Limb (tissue), 2 donors: ENCODE results near the gene TMBIM4.

Experiments used
- DNase-seq, 2 donors: peaks; one replicate each; pipeline ENCODE4 v3.0.0-alpha.2; 2016; ENCODE audit errors: extremely low spot score in 2 of 2

Gene TMBIM4

GRCh38 chr12:66141299-66141698 lies 28.5 kb downstream of the TMBIM4 start:
- no peak for DNase-seq

- no peak for DNase-seq
These were observed 29.1 kb downstream of the TMBIM4 start for GRCh38 chr12:66140731-66141130.

GRCh38 chr12:66139328-66139727 lies 30.5 kb downstream of the TMBIM4 start:
- DNase-seq: no peak

- no peak for DNase-seq
These were observed 31.9 kb downstream of the TMBIM4 start for GRCh38 chr12:66137937-66138336.

- no peak for DNase-seq
These were observed 37.4 kb downstream of the TMBIM4 start for GRCh38 chr12:66132408-66132807.

GRCh38 chr12:66131067-66131688 lies 38.6 kb downstream of the TMBIM4 start:
- no peak for DNase-seq

- DNase-seq: peak; percentile 88 to 92
These were observed 39.3 kb downstream of the TMBIM4 start, which contains the start of gene LLPH for GRCh38 chr12:66130267-66131066. Gene LLPH (minus strand): TSS chr12:66130750. CDS start chr12:66129106, 1,644 bp downstream.

- DNase-seq: no peak
These were observed 39.9 kb downstream of the TMBIM4 start for GRCh38 chr12:66129934-66130266.

- DNase-seq: no peak
These were observed 42.1 kb downstream of the TMBIM4 start for GRCh38 chr12:66127650-66128049.

- no peak for DNase-seq
These were observed 49.3 kb downstream of the TMBIM4 start for GRCh38 chr12:66120477-66120876.

GRCh38 chr12:66119870-66120241 lies 49.9 kb downstream of the TMBIM4 start:
- DNase-seq: no peak

- no peak for DNase-seq
These were observed 50.4 kb downstream of the TMBIM4 start for GRCh38 chr12:66119229-66119869.

- DNase-seq: no peak
These were observed 51.4 kb downstream of the TMBIM4 start for GRCh38 chr12:66118240-66118891.

- DNase-seq: no peak
These were observed 52.6 kb downstream of the TMBIM4 start for GRCh38 chr12:66117242-66117641.

GRCh38 chr12:66115071-66115600 lies 54.7 kb downstream of the TMBIM4 start:
- no peak for DNase-seq

GRCh38 chr12:66113471-66113870 lies 56.3 kb downstream of the TMBIM4 start:
- no peak for DNase-seq

GRCh38 chr12:66111605-66112004 lies 58.2 kb downstream of the TMBIM4 start:
- no peak for DNase-seq

- no peak for DNase-seq
These were observed 60.7 kb downstream of the TMBIM4 start for GRCh38 chr12:66109056-66109455.

- no peak for DNase-seq
These were observed 61.4 kb downstream of the TMBIM4 start for GRCh38 chr12:66108386-66108785.

GRCh38 chr12:66107451-66107915 lies 62.3 kb downstream of the TMBIM4 start:
- DNase-seq: peak; percentile 46 to 78

GRCh38 chr12:66103016-66103913 lies 66.5 kb downstream of the TMBIM4 start:
- no peak for DNase-seq
